Gastroesophageal sphincter (tissue), 4 donors: ENCODE results near the gene KIF3C. TPM values are rescaled to one million over a fixed set of nuclear protein-coding genes. Genes with fewer than 3 reads are reported as not detected.

ENCODE experiments used
- ATAC-seq: fragments of 150-250 bp; one replicate; pipeline ENCODE4 v1.9.1; 2016; ENCODE audit warnings: mild to moderate bottlenecking, moderate library complexity
- H3K27ac ChIP-seq, 4 donors: fragments of 200-600 bp; sonication (generic) in 3 of 4; 1 replicate in 3 of 4; 2 replicates in 1 of 4; pipeline ENCODE4 v1.5.1; 2016 to 2019
- H3K27me3 ChIP-seq: fragments of 200-600 bp; sonication (generic); one replicate; pipeline ENCODE4 v1.5.1; 2019
- H3K36me3 ChIP-seq, 2 donors: fragments of 200-600 bp; sonication (generic); one replicate each; pipeline ENCODE4 v1.5.1; 2019; ENCODE audit warnings: control low read depth in 1 of 2
- H3K4me1 ChIP-seq, 3 donors: fragments of 200-600 bp; sonication (generic); 1 replicate in 2 of 3; 2 replicates in 1 of 3; pipeline ENCODE4 v1.5.1; 2016 to 2019; ENCODE audit warnings: control low read depth in 2 of 3
- H3K4me3 ChIP-seq, 2 donors: fragments of 200-600 bp; sonication (generic); one replicate each; pipeline ENCODE4 v1.5.1; 2019; ENCODE audit warnings: mild to moderate bottlenecking in 1 of 2, moderate library complexity in 1 of 2
- H3K9me3 ChIP-seq, 3 donors: fragments of 200-600 bp; sonication (generic); one replicate each; pipeline ENCODE4 v1.5.1; 2017 to 2019; ENCODE audit warnings: control low read depth in 2 of 3
- EP300 ChIP-seq: sonication (generic); formaldehyde crosslinking; IDR thresholded peaks from one replicate; pipeline ENCODE4 v1.6.1; 2017; ENCODE audit warnings: antibody characterized with exemption, mild to moderate bottlenecking
- POLR2A ChIP-seq, 2 donors: fragments of 450-650 bp; IDR thresholded peaks; one replicate each; pipeline ENCODE4 v1.6.1; 2017; ENCODE audit warnings: antibody characterized with exemption in 2 of 2, mild to moderate bottlenecking in 2 of 2, moderate library complexity in 1 of 2
- POLR2AphosphoS5 ChIP-seq: sonication (generic); formaldehyde crosslinking; IDR thresholded peaks from one replicate; pipeline ENCODE4 v1.6.1; 2017; ENCODE audit warnings: antibody characterized with exemption
- WGBS, 2 donors: methylation state at CpG; one replicate each; pipeline ENCODE4 v1.1.5; 2018; ENCODE audit warnings: low coverage in 1 of 2; 5-methylcytosine and 5-hydroxymethylcytosine counted together
- total RNA-seq, 4 donors: library from RNA; depleted of rRNA; stranded (reverse); fragments of >200 nt; gene quantifications; one replicate each; pipeline ENCODE4 v1.1.0, GENCODE V29; 2016
- TF ChIP-seq, protein P1 (sequence below), 4 experiments: fragments of 200-600 bp in 2 of 4; fragments of 450-650 bp in 2 of 4; sonication (generic) in 1 of 4; IDR thresholded peaks; one replicate each; pipeline ENCODE4 v1.5.1; 2017 to 2019; ENCODE audit warnings: antibody characterized with exemption in 4 of 4, mild to moderate bottlenecking in 2 of 4, moderate library complexity in 2 of 4

The KIF3C gene
- total RNA-seq, 4 donors from 2014 or later: 5.9 to 14.6 (median 10.2) TPM

DNA sequence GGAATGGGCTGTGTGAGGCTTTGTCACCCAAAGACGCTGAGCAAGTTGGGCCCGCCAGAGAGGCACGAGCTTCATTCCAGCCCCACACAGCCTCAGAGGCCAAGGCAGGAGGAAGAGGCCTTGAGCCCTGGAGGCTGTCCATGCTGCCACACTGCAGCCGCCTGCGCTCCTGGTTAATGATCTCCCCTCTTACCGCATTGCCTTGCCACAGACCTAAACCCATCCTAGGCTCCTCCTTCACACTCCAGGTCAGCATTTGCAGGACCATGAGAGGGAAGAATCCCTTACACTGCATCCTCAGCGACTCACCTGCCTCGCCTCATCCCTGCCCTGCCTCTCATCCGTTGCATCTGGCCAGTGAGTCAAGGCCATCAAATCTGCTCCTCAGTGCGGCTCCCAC is 24.6 kb downstream of the KIF3C start:
- Histone ChIP-seq H3K36me3 (peaks cover 0 to 37% of the 10 kb centered on the region in 2 donors), H3K4me1 (peaks cover 0 to 5% (median 0%) of the 10 kb centered on the region in 3 donors), H3K27me3 (no peaks in the 10 kb centered on the region), H3K4me3 (no peak overlapping the region), H3K27ac (no peak overlapping the region), H3K9me3 (no peaks in the 10 kb centered on the region)
- no peak for ATAC-seq
- TF ChIP-seq EP300: no peak
- TF ChIP-seq, protein P1, sequence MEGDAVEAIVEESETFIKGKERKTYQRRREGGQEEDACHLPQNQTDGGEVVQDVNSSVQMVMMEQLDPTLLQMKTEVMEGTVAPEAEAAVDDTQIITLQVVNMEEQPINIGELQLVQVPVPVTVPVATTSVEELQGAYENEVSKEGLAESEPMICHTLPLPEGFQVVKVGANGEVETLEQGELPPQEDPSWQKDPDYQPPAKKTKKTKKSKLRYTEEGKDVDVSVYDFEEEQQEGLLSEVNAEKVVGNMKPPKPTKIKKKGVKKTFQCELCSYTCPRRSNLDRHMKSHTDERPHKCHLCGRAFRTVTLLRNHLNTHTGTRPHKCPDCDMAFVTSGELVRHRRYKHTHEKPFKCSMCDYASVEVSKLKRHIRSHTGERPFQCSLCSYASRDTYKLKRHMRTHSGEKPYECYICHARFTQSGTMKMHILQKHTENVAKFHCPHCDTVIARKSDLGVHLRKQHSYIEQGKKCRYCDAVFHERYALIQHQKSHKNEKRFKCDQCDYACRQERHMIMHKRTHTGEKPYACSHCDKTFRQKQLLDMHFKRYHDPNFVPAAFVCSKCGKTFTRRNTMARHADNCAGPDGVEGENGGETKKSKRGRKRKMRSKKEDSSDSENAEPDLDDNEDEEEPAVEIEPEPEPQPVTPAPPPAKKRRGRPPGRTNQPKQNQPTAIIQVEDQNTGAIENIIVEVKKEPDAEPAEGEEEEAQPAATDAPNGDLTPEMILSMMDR (IDR thresholded peaks at IDR 0.05): no peak
- WGBS, 2 donors: 94 to 100% methylated on average over 3 to 9 of the region's 10 CpGs

DNA sequence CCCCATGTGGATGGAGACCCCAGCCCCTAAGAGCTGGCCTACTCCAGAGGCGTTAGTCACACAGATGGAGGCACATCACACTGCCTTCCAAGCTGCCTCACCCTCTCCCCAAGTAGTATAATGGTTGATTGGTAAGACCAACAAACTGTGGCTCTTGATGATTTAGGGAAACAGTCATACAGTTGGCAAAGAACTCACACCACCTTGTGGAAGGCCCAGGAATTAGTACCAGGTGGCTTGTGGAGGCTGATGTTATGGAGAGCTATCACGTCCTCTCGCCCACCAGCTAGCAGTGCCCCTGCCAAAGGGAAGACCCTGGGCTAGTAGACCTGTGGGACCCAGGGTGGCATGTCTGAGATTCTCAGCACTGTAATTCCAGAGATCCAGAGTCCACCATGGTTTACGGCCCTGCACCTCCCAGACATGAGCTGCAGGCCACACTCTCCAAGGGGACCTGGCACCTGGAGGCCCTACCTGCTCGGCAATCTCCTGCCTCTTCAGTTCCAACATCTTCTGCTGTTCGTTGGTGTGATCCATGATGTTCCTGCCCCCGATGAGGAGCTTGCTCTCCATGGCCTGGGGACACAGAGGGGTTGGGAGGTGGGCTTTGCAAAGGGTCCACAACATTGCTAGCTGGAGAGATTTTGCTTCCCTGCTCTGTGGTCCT is 26.3 kb downstream of the KIF3C start:
- TF ChIP-seq POLR2A (IDR thresholded peaks at IDR 0.05) (no peak), EP300 (no peak), POLR2AphosphoS5 (no peak)
- TF ChIP-seq, protein P1 (IDR thresholded peaks at IDR 0.05): no peak
- Histone ChIP-seq H3K4me3 (no peak overlapping the region), H3K36me3 (peaks cover 0 to 37% of the 10 kb centered on the region in 2 donors), H3K4me1 (peaks cover 0 to 5% (median 0%) of the 10 kb centered on the region in 3 donors), H3K27ac (no peak overlapping the region), H3K27me3 (no peaks in the 10 kb centered on the region), H3K9me3 (no peaks in the 10 kb centered on the region)
- no peak for ATAC-seq
- 80% methylated on average over 1 of the region's 7 CpGs; no CpG with 5 or more reads in 1 of the 2 donors for WGBS, 2 donors

DNA sequence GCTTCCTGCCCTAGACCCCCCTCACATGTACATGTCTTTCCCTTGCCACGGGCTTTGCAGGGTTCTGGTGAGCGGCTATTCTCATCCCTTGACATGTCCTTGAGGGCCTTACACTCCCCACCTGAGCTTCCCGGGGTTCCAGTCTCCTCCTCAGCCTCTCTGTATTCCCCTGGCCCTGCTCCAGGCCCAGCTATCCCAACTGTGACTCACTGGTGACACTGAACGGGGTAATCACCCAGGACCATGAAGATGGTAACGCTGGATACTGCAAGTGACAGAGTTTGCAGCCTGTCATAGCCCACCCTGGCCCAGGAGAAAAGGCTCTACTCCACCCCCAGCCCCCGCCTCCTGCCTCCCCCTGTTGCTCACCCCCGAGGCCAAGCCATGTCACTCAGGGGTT is 27.3 kb downstream of the KIF3C start:
- Histone ChIP-seq H3K27ac (no peak overlapping the region), H3K27me3 (no peaks in the 10 kb centered on the region), H3K36me3 (peaks cover 0 to 37% of the 10 kb centered on the region in 2 donors), H3K4me1 (peaks cover 0 to 5% (median 0%) of the 10 kb centered on the region in 3 donors), H3K9me3 (no peaks in the 10 kb centered on the region), H3K4me3 (no peak overlapping the region)
- no peak for ATAC-seq
- no peak for TF ChIP-seq POLR2A (IDR thresholded peaks at IDR 0.05)
- no peak for TF ChIP-seq EP300
- TF ChIP-seq, protein P1 (IDR thresholded peaks at IDR 0.05): no peak
- TF ChIP-seq POLR2AphosphoS5: no peak
- 58% methylated on average over 3 to 4 of the region's 7 CpGs for WGBS, 2 donors

DNA sequence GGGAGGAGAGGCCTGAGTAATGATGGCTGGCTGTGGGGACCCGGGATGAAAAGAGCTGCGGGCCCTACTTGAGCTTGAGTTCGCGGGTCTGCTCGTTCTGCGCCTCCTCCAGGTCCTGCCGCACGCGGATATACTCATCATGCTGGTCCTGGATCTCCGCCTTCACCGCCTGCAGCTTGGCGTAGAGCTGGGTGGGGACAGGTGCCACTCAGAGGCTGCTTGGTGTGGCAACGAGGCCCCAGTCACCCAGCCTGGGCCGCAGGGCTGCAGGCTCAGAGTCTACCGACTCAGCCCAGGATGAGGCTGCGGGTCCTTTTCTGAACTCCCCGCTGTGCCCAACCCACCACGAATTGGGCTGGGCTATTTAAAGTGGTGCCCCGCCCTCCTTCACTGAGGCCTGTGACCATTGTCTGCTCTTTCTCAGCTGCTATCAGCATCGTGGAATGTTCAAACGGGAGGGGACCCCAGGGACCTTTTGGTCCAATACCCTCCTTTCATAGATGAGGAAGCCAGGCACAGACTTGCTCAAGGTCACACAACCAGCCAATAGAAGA is 28.0 kb downstream of the KIF3C start:
- 80 to 98% methylated on average over 1 to 6 of the region's 21 CpGs for WGBS, 2 donors
- Histone ChIP-seq H3K36me3 (peaks cover 0 to 37% of the 10 kb centered on the region in 2 donors), H3K4me1 (peaks cover 0 to 5% (median 0%) of the 10 kb centered on the region in 3 donors), H3K27ac (no peak overlapping the region), H3K4me3 (no peak overlapping the region), H3K27me3 (no peaks in the 10 kb centered on the region), H3K9me3 (no peaks in the 10 kb centered on the region)
- ATAC-seq: no peak
- no peak for TF ChIP-seq EP300
- TF ChIP-seq, protein P1 (IDR thresholded peaks at IDR 0.05): no peak
- TF ChIP-seq POLR2A (IDR thresholded peaks at IDR 0.05): no peak
- TF ChIP-seq POLR2AphosphoS5: no peak

DNA sequence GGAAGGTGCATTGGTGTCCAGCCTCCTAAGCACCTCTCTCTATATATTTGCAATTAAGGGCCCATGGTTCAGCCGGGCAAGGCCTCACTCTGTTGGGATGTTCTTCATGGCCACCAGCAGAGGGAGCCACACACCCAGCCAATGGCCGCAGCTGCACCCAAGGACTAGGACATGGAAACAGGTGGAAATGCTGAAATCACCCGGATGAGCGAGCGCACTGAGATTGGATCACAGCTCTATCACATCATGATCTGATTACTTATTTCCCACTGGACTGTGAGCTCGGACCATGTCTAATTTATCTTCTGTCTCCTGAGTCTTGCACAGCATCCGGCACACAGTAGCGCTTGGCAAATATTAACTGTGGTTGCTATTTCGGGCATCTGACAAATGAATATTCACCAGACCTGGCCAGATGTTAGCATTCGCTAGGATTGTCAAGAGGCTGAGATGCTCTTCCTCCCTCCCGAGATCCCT is 31.2 kb downstream of the KIF3C start:
- TF ChIP-seq POLR2A (IDR thresholded peaks at IDR 0.05) (no peak), POLR2AphosphoS5 (peak; percentile 15), EP300 (no peak)
- TF ChIP-seq, protein P1 (IDR thresholded peaks at IDR 0.05): peak in 3 of 4 experiments; percentile 94
- WGBS, 2 donors: 20 to 21% methylated on average over 7 to 11 of the region's 11 CpGs
- ATAC-seq: peak; percentile 94

More for the DNA sequence above, 31.2 kb downstream of the KIF3C start:
- no peaks in the 10 kb centered on the region for H3K27me3 ChIP-seq
- no peak overlapping the region for H3K4me3 ChIP-seq
- H3K9me3 ChIP-seq: no peaks in the 10 kb centered on the region
- H3K27ac ChIP-seq: peak overlapping the region in 1 of 4 donors; percentile 5
- peaks cover 0 to 32% of the 10 kb centered on the region in 2 donors for H3K36me3 ChIP-seq
- H3K4me1 ChIP-seq: peaks cover 0 to 5% (median 0%) of the 10 kb centered on the region in 3 donors
